Fibroblast of skin of right quadriceps (primary cell): ENCODE results near the gene WAC.

Source experiments
- DNase-seq: peaks from one replicate; pipeline ENCODE4 v3.0.0-alpha.2; 2013

WAC gene

GRCh38 chr10:28533186-28533564, 257 bp downstream of the WAC start:
- DNase-seq = no peak

DNA sequence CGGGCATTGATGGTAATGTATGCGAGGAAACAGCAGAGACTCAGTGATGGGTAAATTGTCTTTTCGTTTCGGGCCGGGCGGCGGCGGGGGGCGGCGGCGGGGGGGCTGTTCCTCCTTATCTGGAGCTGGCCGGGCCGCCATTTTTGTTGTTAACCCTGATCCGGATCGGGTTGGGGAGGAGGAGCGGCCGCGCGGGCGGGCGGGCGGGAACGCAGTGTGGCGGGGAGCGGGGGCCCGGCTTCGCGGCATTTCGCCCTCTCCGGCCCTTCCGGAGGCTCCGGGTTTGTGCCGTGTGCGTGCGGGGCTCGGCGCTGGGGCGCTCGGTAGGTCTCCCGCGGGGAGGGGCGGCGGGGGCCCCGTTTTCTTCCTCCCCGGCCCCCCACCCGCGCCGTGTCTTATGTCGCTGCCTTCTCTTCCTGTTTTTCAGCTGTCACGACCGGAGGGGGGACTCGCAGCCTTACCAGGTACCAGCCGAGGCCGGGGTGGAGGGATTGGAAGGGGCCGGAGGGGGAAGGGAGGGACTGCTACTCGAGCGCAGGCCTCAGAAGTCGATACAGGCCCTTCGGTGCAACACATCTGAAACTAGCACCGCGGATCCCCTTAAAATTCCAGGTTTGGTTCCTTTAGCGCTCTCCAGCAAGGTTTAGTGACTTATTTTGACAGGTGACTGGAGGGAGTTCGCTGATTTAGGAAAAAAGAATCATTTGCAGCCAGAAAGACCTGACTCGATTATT, 820 bp downstream of the WAC start:
- DNase-seq = peak; percentile 47

DNA sequence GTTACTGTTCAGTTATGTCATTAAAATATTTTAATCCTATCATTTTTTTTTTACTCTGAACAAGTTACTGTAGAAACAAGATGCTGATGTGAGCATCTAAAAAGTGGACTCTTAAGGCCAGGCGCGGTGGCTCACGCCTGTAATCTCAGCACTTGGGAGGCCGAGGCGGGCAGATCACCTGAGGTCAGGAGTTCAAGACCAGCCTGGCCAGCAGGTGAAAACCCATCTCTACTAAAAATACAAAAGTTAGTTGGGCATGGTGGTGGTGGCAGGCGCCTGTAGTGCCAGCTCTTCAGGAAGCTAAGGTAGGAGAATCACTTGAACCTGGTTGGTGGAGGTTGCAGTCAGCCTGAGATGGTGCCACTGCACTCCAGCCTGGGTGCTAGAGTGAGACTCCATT, 2.9 kb downstream of the WAC start:
- DNase-seq = no peak

GRCh38 chr10:28538595-28538994, 5.7 kb downstream of the WAC start:
- DNase-seq = no peak

GRCh38 chr10:28540145-28540544, 7.2 kb downstream of the WAC start:
- no peak for DNase-seq

GRCh38 chr10:28541717-28542365, 8.9 kb downstream of the WAC start:
- no peak for DNase-seq

- DNase-seq = no peak
Measured at GRCh38 chr10:28542728-28543127, 9.8 kb downstream of the WAC start.

DNA sequence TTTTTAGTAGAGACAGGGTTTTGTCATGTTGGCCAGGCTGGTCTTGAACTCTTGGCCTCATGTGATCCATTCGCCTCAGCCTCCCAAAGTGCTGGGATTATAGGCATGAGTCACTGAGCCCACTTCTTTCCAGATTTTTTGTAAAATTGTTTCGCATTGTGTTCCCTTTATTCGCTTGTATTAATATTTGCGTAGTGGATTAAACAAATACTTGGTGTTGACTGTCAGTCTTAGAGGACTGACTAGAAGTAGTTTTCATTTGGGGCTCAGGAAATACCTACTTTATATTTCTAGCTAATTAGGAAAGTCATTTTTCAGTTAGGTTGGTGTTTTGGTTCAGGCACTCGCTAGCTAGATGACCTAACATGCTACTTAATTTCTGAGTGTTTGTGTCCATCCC, 11.1 kb downstream of the WAC start:
- DNase-seq = no peak

- no peak for DNase-seq
Measured at GRCh38 chr10:28545967-28546644, 13.2 kb downstream of the WAC start.

GRCh38 chr10:28548781-28549498, 16.0 kb downstream of the WAC start:
- no peak for DNase-seq

GRCh38 chr10:28551086-28551485, 18.2 kb downstream of the WAC start:
- DNase-seq = peak; percentile 19

DNA sequence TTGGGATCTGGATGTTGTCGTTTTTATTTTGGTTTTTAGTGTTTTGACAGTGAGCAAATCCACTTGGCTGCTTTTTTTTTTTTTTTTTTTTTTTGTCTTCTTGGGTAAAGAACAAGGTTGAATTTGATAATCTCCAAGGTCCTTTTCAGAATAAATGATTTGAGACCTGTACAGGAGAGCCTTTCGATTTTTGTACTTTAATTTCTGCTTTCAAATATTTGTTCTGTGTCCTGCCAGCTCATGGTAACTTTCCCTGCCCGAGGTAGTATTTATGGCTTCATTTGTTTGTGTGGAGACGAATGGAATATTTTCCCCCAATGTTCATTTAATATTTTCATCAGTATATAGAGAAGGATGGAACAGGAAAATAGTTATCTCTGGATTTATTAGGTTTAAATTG, 19.9 kb downstream of the WAC start:
- no peak for DNase-seq

- no peak for DNase-seq
Measured at GRCh38 chr10:28554009-28554408, 21.1 kb downstream of the WAC start.

GRCh38 chr10:28554952-28555351, 22.0 kb downstream of the WAC start:
- no peak for DNase-seq

- DNase-seq = no peak
Measured at GRCh38 chr10:28555358-28555757, 22.4 kb downstream of the WAC start.

DNA sequence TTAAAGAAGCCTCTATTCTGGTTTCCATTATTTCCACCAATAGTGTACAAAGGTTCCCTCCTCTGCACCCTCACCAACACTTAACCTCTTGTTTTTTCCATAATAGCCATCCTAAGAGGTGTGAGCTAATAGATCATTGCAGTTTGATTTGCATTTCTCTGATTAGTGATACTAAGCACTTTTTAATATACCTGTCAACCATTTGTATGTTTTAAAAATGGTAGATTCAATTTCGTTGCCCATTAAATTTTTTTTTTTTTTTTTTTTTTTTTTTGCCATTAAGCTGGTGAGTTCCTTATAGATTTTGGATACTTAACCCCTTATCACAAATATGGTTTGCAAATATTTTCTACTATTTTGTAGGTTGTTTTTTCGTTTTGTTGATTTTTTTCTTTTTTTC, 23.2 kb downstream of the WAC start:
- no peak for DNase-seq

DNA sequence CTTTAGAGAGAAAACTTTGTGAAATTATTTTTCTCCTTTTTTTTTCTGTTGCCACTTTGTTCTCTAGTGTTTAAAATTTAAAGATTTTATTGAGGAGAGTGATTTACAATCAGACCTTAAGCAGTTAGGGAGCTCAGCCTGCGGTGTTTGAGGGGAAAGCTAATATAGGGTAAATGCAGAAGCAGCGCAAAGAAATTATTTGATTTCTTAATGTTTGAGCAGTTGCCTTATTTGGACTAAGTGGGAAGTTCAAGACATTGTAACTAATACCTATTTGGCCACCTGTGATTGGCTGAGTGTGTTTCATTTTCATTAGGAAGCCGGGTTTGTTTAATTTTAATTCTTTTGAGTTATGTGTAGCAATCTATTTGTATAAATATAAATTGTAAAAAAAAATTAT, 25.3 kb downstream of the WAC start:
- DNase-seq = no peak

DNA sequence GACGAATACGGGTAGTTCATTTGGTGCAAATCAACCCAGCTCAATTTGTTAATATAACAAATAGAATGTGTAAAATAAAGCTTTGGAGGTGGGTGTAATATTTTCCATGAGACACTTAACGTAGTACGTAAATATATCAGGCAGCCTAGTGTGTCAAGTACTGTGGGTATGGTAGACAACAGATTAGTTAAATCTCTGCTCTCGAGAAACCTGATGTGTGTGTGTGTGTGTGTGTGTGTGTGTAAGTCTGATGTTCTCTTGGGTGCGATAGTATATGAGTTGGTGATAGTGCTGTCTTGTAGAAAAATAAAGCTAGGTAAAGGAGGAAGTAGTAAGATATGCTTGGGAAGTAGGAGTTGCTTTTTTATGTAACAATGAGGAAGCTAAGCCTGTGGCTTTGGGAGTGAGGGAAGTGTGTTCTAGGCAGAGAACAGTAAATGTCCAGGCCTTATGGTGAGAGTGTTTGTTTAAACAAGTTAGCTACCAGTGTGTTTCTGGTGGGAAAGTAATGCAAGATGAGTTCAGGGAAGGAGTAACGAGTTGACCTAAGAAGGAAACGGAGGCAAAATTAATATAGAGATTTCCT, 26.1 kb downstream of the WAC start:
- DNase-seq = no peak

DNA sequence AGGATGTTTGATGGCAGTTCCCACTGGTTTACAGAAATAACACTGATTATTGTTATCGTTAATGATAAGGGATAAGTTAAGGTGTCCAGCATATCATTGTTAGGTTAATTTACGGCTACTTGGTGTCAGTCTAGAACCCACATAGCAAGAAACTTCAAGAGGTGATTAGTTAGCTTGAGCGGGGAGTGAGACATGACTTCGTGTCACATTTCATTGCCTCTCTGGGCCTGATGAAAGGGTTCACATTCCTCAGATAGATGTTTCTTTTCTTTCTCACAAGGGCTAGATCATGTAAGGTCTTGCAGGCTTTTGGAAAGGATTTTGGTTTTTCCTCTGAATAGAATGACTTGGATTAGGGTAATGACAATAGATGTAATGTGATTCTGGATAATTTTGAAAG, 26.7 kb downstream of the WAC start:
- DNase-seq = peak; percentile 24

GRCh38 chr10:28560617-28561016, 27.7 kb downstream of the WAC start:
- no peak for DNase-seq

DNA sequence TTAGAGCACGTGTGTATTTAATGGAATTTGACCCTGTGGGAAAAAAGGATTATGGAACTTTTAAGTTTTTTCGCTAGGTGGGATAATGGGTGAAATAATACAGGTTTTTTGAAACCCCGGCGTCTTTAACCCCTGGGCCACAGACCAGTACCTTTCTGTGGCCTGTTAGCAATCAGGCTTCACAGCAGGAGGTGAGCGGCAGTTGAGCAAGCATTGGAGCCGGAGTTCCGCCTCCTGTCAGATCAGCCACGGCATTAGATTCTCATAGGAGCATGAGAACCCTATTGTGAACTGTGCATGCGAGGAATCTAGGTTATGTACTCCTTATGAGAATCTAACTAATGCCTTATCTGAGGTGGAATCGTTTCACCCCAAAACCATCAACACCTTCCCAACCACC, 28.6 kb downstream of the WAC start:
- DNase-seq = no peak

DNA sequence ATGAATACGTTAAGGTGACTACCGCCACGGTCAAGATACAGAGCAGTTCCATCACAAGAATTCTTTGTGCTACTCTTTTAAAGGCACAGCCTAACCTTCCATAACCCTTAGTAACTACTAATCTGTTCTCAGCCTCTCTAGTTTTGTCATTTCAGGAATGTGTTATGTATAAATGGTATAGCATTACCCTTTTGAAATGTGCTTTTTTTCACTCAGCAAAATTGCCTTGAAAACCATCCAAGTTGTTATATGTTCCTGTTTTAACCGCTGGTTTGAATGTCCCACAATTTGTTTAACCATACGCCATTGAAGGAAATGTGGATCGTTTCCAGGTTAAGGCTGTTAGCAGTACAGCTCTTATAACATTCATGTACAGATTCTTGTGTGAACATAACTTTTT, 32.0 kb downstream of the WAC start:
- peak; percentile 55 for DNase-seq

GRCh38 chr10:28566458-28567015, 33.6 kb downstream of the WAC start:
- no peak for DNase-seq
